Transverse colon (tissue), 4 donors: ENCODE measurements around the gene AJAP1. TPM values are rescaled to one million over a fixed set of nuclear protein-coding genes. Genes with fewer than 3 reads are reported as not detected.

Experiments used
- DNase-seq: peaks from one replicate; pipeline ENCODE4 v3.0.0-alpha.2; 2019
- H3K27ac ChIP-seq, 4 donors: fragments of 200-600 bp; sonication (generic); 2 replicates each; pipeline ENCODE4 v1.5.1; 2016 to 2018; ENCODE audit warnings: inconsistent platforms in 4 of 4
- H3K27me3 ChIP-seq: fragments of 200-600 bp; sonication (generic); 2 replicates; pipeline ENCODE4 v1.5.1; 2017; ENCODE audit warnings: inconsistent platforms
- H3K36me3 ChIP-seq, 4 donors: fragments of 200-600 bp; sonication (generic); 2 replicates each; pipeline ENCODE4 v1.5.1; 2017 to 2019; ENCODE audit warnings: inconsistent platforms in 4 of 4
- H3K4me1 ChIP-seq, 4 donors: fragments of 200-600 bp; sonication (generic); 2 replicates each; pipeline ENCODE4 v1.5.1; 2017 to 2020; ENCODE audit warnings: inconsistent platforms in 4 of 4
- H3K4me3 ChIP-seq, 4 donors: fragments of 200-600 bp; sonication (generic); 1 replicate in 1 of 4; 2 replicates in 3 of 4; pipeline versions ENCODE4 v1.5.1 to v1.6.1; 2017 to 2019; ENCODE audit warnings: inconsistent platforms in 4 of 4
- H3K9me3 ChIP-seq, 2 donors: fragments of 200-600 bp; sonication (generic); 2 replicates each; pipeline ENCODE4 v1.5.1; 2017 to 2019; ENCODE audit warnings: inconsistent platforms in 2 of 2
- EP300 ChIP-seq: sonication (generic); formaldehyde crosslinking; IDR thresholded peaks from one replicate; pipeline ENCODE4 v1.6.1; 2017; ENCODE audit warnings: antibody characterized with exemption, low read depth
- POLR2A ChIP-seq: fragments of 450-650 bp; IDR thresholded peaks from one replicate; pipeline ENCODE4 v1.6.1; 2016; ENCODE audit warnings: antibody characterized with exemption, mild to moderate bottlenecking, moderate library complexity
- POLR2AphosphoS5 ChIP-seq, 3 donors: sonication (generic); formaldehyde crosslinking; IDR thresholded peaks; one replicate each; pipeline ENCODE4 v1.6.1; 2016; ENCODE audit warnings: antibody characterized with exemption in 3 of 3
- WGBS, 2 donors: methylation state at CpG; one replicate each; pipeline ENCODE4 v1.1.5; 2018; ENCODE audit warnings: low coverage in 1 of 2; 5-methylcytosine and 5-hydroxymethylcytosine counted together
- in situ Hi-C, 4 donors: fragments of 200-750 bp; cut with MboI; loops; one replicate each; pipeline versions ENCODE4 v1.15.0 to v1.15.1; 2017; ENCODE audit warnings: low sequenced_read_pairs in 3 of 4, low pct_ligation_motif_present in 1 of 4, low pct_unique_long_range_greater_than_20kb in 1 of 4
- intact Hi-C: fragments of 100-400 bp; cut with DNase I; formaldehyde crosslinking; loops from one replicate; pipeline ENCODE4 v1.15.1; 2023; ENCODE audit warnings: low total_unique reads
- total RNA-seq, 4 donors: library from RNA; depleted of rRNA; stranded (reverse); fragments of >200 nt; gene quantifications; one replicate each; pipeline ENCODE4 v1.1.0, GENCODE V29; 2016
- TF ChIP-seq, protein P1 (sequence below), 5 experiments: fragments of 200-600 bp in 3 of 5; fragments of 450-650 bp in 2 of 5; sonication (generic) in 3 of 5; IDR thresholded peaks; 1 replicate in 2 of 5; 2 replicates in 3 of 5; pipeline ENCODE4 v1.5.1; 2016 to 2017; ENCODE audit warnings: antibody characterized with exemption in 5 of 5, inconsistent platforms in 3 of 5, mild to moderate bottlenecking in 2 of 5, moderate library complexity in 1 of 5

AJAP1 gene
- total RNA-seq, 4 donors from 2014 or later = 0.14 to 0.16 TPM; not detected in 2

- no peaks in the 10 kb centered on the region for H3K4me1 ChIP-seq
- WGBS, 2 donors = 90% methylated on average over 14 of the region's 14 CpGs; no CpG with 5 or more reads in 1 of the 2 donors
Measured at GRCh38 chr1:4781646-4782045, 127.2 kb downstream of the AJAP1 start.

GRCh38 chr1:4784761-4785160 is 130.4 kb downstream of the AJAP1 start:
- no peak for TF ChIP-seq POLR2A
- TF ChIP-seq, protein P1, sequence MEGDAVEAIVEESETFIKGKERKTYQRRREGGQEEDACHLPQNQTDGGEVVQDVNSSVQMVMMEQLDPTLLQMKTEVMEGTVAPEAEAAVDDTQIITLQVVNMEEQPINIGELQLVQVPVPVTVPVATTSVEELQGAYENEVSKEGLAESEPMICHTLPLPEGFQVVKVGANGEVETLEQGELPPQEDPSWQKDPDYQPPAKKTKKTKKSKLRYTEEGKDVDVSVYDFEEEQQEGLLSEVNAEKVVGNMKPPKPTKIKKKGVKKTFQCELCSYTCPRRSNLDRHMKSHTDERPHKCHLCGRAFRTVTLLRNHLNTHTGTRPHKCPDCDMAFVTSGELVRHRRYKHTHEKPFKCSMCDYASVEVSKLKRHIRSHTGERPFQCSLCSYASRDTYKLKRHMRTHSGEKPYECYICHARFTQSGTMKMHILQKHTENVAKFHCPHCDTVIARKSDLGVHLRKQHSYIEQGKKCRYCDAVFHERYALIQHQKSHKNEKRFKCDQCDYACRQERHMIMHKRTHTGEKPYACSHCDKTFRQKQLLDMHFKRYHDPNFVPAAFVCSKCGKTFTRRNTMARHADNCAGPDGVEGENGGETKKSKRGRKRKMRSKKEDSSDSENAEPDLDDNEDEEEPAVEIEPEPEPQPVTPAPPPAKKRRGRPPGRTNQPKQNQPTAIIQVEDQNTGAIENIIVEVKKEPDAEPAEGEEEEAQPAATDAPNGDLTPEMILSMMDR (IDR thresholded peaks at IDR 0.05) = no peak
- TF ChIP-seq POLR2AphosphoS5 (IDR thresholded peaks at IDR 0.05) = no peak
- in situ Hi-C loops (no loop called here), intact Hi-C loops (no loop called here)
- DNase-seq = no peak
- no peaks in the 10 kb centered on the region for H3K9me3 ChIP-seq
- no peak overlapping the region for H3K4me3 ChIP-seq
- no peaks in the 10 kb centered on the region for H3K27me3 ChIP-seq
- no peaks in the 10 kb centered on the region for H3K36me3 ChIP-seq
- H3K27ac ChIP-seq = no peak overlapping the region
- no peaks in the 10 kb centered on the region for H3K4me1 ChIP-seq
- 86% methylated on average over 16 of the region's 17 CpGs; no CpG with 5 or more reads in 1 of the 2 donors for WGBS, 2 donors

More at GRCh38 chr1:4781646-4782045, 127.2 kb downstream of the AJAP1 start:
- no peaks in the 10 kb centered on the region for H3K27me3 ChIP-seq
- no peak overlapping the region for H3K4me3 ChIP-seq
- H3K36me3 ChIP-seq = no peaks in the 10 kb centered on the region
- no peaks in the 10 kb centered on the region for H3K9me3 ChIP-seq
- DNase-seq = no peak
- TF ChIP-seq POLR2AphosphoS5 (IDR thresholded peaks at IDR 0.05) (no peak), EP300 (no peak), POLR2A (no peak)
- TF ChIP-seq, protein P1 (IDR thresholded peaks at IDR 0.05) = no peak
- intact Hi-C loops = no loop called here
- H3K27ac ChIP-seq = no peak overlapping the region
- in situ Hi-C loops = no loop called here

GRCh38 chr1:4786055-4786454 is 131.6 kb downstream of the AJAP1 start:
- no peak overlapping the region for H3K4me3 ChIP-seq
- H3K27me3 ChIP-seq = no peaks in the 10 kb centered on the region
- DNase-seq = no peak
- WGBS, 2 donors = 71 to 82% methylated on average over 5 to 8 of the region's 8 CpGs
- intact Hi-C loops (no loop called here), in situ Hi-C loops (no loop called here)
- TF ChIP-seq POLR2A = no peak
- TF ChIP-seq, protein P1 (IDR thresholded peaks at IDR 0.05) = no peak
- no peak for TF ChIP-seq POLR2AphosphoS5 (IDR thresholded peaks at IDR 0.05)
- TF ChIP-seq EP300 = no peak
- H3K4me1 ChIP-seq = no peaks in the 10 kb centered on the region
- H3K27ac ChIP-seq = no peak overlapping the region
- H3K9me3 ChIP-seq = no peaks in the 10 kb centered on the region
- no peaks in the 10 kb centered on the region for H3K36me3 ChIP-seq

DNA sequence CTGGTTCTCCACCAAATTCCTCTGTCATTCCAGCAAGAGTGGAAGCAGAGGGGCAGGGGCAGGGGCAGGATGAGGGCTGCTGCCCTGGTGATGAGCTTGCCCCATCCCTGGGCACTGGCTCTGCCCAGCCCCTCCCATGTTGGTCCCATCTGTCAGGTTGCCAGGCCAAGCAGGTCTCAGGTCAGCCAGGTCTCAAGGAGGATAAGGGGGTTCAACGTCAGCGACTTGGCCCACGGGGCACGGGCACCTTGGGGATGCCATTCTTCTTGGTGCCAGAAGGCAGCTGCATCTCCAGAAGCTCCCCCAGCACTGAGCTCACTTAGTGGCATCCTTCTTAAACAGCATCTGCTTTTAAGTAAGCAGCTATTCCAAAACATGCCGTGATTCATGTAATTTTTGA is 133.1 kb downstream of the AJAP1 start:
- H3K36me3 ChIP-seq = no peaks in the 10 kb centered on the region
- H3K4me1 ChIP-seq = no peaks in the 10 kb centered on the region
- DNase-seq = no peak
- no peaks in the 10 kb centered on the region for H3K27me3 ChIP-seq
- intact Hi-C loops (no loop called here), in situ Hi-C loops (no loop called here)
- TF ChIP-seq POLR2A = no peak
- TF ChIP-seq, protein P1 (IDR thresholded peaks at IDR 0.05) = no peak
- no peak for TF ChIP-seq EP300
- 70 to 100% methylated on average over 1 to 5 of the region's 5 CpGs for WGBS, 2 donors
- H3K9me3 ChIP-seq = no peaks in the 10 kb centered on the region
- H3K4me3 ChIP-seq = no peak overlapping the region
- no peak overlapping the region for H3K27ac ChIP-seq
